GM23338 (cell line): Measurements from ENCODE around the gene PKD1L1. TPM values are rescaled to one million over a fixed set of nuclear protein-coding genes. Genes with fewer than 3 reads are reported as not detected.

Source experiments
- CREB1 ChIP-seq: fragments of 250-450 bp; sonication (Bioruptor Pico); IDR thresholded peaks from 2 replicates; pipeline ENCODE4 v1.5.0; 2020; ENCODE audit warnings: low read depth, mild to moderate bottlenecking, moderate library complexity
- JUNB ChIP-seq: IDR thresholded peaks from one replicate; pipeline ENCODE4 v1.6.1; 2016; ENCODE audit warnings: antibody characterized with exemption; ENCODE audit not compliant: unreplicated experiment
- NANOG ChIP-seq: IDR thresholded peaks from 2 replicates; pipeline ENCODE4 v1.6.1; 2016; ENCODE audit warnings: antibody characterized with exemption, borderline replicate concordance
- POLR2AphosphoS5 ChIP-seq: IDR thresholded peaks from 2 replicates; pipeline ENCODE4 v1.6.1; 2016; ENCODE audit warnings: antibody characterized with exemption, low read depth
- ZNF114 ChIP-seq: fragments of 250-450 bp; sonication (Bioruptor Pico); IDR thresholded peaks from 2 replicates; pipeline ENCODE4 v1.5.0; 2020; ENCODE audit warnings: mild to moderate bottlenecking, moderate library complexity
- ZNF331 ChIP-seq: fragments of 250-450 bp; sonication (Bioruptor Pico); IDR thresholded peaks from 2 replicates; pipeline ENCODE4 v1.5.0; 2020; ENCODE audit warnings: low read depth, mild to moderate bottlenecking, moderate library complexity
- polyA plus RNA-seq: library from polyadenylated mRNA; unstranded; fragments of >200 nt; fragmentation: Nextera tagmentation; extraction: Ambion mirVana; gene quantifications from 2 replicates; pipeline ENCODE4 v1.2.1, GENCODE V29; 2016
- total RNA-seq: library from RNA; depleted of rRNA; stranded (reverse); fragments of >200 nt; shearing (Covaris generic); gene quantifications from 2 replicates; pipeline ENCODE4 v1.2.3, GENCODE V29; 2014
- TF ChIP-seq, protein P1 (sequence below): fragments of 250-450 bp; sonication (Bioruptor Pico); IDR thresholded peaks from 2 replicates; pipeline ENCODE4 v1.5.0; 2020; ENCODE audit warnings: mild to moderate bottlenecking, moderate library complexity
- TF ChIP-seq, protein P2 (sequence below), 2 experiments: fragments of 200-600 bp in 1 of 2; sonication (generic) in 1 of 2; conservative IDR thresholded peaks; 2 replicates each; pipeline versions ENCODE4 v1.5.1 to v1.6.1; 2016 to 2017; ENCODE audit warnings: antibody characterized with exemption in 2 of 2, low read depth in 2 of 2, mild to moderate bottlenecking in 2 of 2, moderate library complexity in 1 of 2
- TF ChIP-seq, protein P3 (sequence below): IDR thresholded peaks from 2 replicates; pipeline ENCODE4 v1.6.1; 2016; ENCODE audit warnings: antibody characterized with exemption

Gene PKD1L1
- total and polyA plus RNA-seq, 2 experiments from 2014 or later: 0.03 TPM; not detected in 1

DNA sequence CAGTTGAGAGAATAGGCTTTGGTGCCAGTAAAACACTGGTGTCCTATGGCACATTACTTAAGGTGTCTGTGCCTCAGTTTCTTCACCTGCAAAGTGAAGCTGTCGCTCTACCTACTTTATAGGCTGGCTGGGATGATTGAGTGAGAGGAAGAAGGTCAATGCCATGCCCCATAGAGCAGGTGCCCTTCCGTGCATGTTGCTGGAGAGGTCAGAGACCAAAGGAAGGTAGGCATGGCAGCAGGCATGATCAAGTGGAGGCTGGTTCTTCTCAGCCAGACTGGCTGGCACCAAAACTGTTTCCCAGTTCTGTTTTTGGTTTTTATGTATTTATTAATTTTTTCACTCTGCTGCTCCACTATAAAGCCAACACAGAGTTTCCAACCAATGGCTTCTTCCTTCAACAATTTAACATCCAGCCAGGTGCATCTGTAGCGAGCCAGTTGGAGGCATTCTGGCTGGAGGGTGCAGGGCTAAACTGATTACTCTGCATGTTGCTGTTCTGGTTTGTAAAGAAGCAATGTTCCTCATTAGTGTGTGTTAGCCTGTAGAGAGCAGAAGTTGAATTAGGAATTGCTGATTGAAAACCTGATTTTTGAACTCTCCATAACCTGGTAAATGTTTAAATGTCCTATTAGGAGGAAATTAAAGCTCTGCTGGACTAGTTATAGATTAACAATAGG is 222.1 kb downstream of the PKD1L1 start (continued):
- TF ChIP-seq, protein P1, sequence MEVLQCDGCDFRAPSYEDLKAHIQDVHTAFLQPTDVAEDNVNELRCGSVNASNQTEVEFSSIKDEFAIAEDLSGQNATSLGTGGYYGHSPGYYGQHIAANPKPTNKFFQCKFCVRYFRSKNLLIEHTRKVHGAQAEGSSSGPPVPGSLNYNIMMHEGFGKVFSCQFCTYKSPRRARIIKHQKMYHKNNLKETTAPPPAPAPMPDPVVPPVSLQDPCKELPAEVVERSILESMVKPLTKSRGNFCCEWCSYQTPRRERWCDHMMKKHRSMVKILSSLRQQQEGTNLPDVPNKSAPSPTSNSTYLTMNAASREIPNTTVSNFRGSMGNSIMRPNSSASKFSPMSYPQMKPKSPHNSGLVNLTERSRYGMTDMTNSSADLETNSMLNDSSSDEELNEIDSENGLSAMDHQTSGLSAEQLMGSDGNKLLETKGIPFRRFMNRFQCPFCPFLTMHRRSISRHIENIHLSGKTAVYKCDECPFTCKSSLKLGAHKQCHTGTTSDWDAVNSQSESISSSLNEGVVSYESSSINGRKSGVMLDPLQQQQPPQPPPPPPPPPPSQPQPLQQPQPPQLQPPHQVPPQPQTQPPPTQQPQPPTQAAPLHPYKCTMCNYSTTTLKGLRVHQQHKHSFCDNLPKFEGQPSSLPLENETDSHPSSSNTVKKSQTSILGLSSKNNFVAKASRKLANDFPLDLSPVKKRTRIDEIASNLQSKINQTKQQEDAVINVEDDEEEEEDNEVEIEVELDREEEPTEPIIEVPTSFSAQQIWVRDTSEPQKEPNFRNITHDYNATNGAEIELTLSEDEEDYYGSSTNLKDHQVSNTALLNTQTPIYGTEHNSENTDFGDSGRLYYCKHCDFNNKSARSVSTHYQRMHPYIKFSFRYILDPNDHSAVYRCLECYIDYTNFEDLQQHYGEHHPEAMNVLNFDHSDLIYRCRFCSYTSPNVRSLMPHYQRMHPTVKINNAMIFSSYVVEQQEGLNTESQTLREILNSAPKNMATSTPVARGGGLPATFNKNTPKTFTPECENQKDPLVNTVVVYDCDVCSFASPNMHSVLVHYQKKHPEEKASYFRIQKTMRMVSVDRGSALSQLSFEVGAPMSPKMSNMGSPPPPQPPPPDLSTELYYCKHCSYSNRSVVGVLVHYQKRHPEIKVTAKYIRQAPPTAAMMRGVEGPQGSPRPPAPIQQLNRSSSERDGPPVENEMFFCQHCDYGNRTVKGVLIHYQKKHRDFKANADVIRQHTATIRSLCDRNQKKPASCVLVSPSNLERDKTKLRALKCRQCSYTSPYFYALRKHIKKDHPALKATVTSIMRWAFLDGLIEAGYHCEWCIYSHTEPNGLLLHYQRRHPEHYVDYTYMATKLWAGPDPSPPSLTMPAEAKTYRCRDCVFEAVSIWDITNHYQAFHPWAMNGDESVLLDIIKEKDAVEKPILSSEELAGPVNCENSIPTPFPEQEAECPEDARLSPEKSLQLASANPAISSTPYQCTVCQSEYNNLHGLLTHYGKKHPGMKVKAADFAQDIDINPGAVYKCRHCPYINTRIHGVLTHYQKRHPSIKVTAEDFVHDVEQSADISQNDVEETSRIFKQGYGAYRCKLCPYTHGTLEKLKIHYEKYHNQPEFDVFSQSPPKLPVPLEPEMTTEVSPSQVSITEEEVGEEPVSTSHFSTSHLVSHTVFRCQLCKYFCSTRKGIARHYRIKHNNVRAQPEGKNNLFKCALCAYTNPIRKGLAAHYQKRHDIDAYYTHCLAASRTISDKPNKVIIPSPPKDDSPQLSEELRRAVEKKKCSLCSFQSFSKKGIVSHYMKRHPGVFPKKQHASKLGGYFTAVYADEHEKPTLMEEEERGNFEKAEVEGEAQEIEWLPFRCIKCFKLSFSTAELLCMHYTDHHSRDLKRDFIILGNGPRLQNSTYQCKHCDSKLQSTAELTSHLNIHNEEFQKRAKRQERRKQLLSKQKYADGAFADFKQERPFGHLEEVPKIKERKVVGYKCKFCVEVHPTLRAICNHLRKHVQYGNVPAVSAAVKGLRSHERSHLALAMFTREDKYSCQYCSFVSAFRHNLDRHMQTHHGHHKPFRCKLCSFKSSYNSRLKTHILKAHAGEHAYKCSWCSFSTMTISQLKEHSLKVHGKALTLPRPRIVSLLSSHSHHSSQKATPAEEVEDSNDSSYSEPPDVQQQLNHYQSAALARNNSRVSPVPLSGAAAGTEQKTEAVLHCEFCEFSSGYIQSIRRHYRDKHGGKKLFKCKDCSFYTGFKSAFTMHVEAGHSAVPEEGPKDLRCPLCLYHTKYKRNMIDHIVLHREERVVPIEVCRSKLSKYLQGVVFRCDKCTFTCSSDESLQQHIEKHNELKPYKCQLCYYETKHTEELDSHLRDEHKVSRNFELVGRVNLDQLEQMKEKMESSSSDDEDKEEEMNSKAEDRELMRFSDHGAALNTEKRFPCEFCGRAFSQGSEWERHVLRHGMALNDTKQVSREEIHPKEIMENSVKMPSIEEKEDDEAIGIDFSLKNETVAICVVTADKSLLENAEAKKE (CRISPR knock-in tag): no peak
- TF ChIP-seq CREB1 (no peak), NANOG (no peak), ZNF114 (CRISPR knock-in tag) (no peak), JUNB (no peak), POLR2AphosphoS5 (no peak), ZNF331 (CRISPR knock-in tag) (no peak)
- TF ChIP-seq, protein P2, sequence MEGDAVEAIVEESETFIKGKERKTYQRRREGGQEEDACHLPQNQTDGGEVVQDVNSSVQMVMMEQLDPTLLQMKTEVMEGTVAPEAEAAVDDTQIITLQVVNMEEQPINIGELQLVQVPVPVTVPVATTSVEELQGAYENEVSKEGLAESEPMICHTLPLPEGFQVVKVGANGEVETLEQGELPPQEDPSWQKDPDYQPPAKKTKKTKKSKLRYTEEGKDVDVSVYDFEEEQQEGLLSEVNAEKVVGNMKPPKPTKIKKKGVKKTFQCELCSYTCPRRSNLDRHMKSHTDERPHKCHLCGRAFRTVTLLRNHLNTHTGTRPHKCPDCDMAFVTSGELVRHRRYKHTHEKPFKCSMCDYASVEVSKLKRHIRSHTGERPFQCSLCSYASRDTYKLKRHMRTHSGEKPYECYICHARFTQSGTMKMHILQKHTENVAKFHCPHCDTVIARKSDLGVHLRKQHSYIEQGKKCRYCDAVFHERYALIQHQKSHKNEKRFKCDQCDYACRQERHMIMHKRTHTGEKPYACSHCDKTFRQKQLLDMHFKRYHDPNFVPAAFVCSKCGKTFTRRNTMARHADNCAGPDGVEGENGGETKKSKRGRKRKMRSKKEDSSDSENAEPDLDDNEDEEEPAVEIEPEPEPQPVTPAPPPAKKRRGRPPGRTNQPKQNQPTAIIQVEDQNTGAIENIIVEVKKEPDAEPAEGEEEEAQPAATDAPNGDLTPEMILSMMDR (conservative IDR thresholded peaks at IDR 0.05; ENCODE audit: low read depth in 2 of 2): no peak
- TF ChIP-seq, protein P3, sequence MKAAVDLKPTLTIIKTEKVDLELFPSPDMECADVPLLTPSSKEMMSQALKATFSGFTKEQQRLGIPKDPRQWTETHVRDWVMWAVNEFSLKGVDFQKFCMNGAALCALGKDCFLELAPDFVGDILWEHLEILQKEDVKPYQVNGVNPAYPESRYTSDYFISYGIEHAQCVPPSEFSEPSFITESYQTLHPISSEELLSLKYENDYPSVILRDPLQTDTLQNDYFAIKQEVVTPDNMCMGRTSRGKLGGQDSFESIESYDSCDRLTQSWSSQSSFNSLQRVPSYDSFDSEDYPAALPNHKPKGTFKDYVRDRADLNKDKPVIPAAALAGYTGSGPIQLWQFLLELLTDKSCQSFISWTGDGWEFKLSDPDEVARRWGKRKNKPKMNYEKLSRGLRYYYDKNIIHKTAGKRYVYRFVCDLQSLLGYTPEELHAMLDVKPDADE: no peak
